Kidney (tissue), 14 donors: Measurements from ENCODE around the gene UNC93A. TPM values are rescaled to one million over a fixed set of nuclear protein-coding genes. Genes with fewer than 3 reads are reported as not detected.

Experiments
- DNase-seq, 5 donors: peaks; one replicate each; pipeline ENCODE4 v3.0.0-alpha.2; 2013 to 2020
- FAIRE-seq: peaks from 2 replicates; lab custom pipeline; 2012; peaks lifted over from hg19 to GRCh38; lab: Jason Lieb, UNC
- H3K27ac ChIP-seq, 2 donors: one replicate each; pipeline ENCODE4 v1.7.0; 2013; ENCODE audit warnings: low read depth in 2 of 2, low read length in 2 of 2, inconsistent platforms in 1 of 2
- H3K27me3 ChIP-seq: one replicate; pipeline ENCODE4 v1.7.1; 2013; ENCODE audit warnings: low read length, inconsistent platforms; ENCODE audit not compliant: control insufficient read depth, insufficient read depth
- H3K36me3 ChIP-seq, 3 donors: one replicate each; pipeline versions ENCODE4 v1.7.0 to v1.7.1; 2013; ENCODE audit warnings: low read length in 3 of 3, control low read depth in 1 of 3, inconsistent platforms in 1 of 3; ENCODE audit not compliant: insufficient read depth in 3 of 3, control insufficient read depth in 2 of 3
- H3K4me1 ChIP-seq, 3 donors: one replicate each; pipeline versions ENCODE4 v1.7.0 to v1.7.1; 2013; ENCODE audit warnings: low read length in 3 of 3, inconsistent platforms in 1 of 3, low read depth in 1 of 3; ENCODE audit not compliant: control insufficient read depth in 2 of 3, insufficient read depth in 2 of 3
- H3K4me3 ChIP-seq, 3 donors: one replicate each; pipeline versions ENCODE4 v1.7.0 to v1.8.1; 2013; ENCODE audit warnings: low read length in 3 of 3, control low read depth in 1 of 3, inconsistent platforms in 1 of 3
- H3K9ac ChIP-seq, 3 donors: one replicate each; pipeline versions ENCODE4 v1.7.0 to v1.7.1; 2013; ENCODE audit warnings: low read length in 3 of 3, control low read depth in 1 of 3, inconsistent platforms in 1 of 3
- H3K9me3 ChIP-seq, 3 donors: one replicate each; pipeline versions ENCODE4 v1.7.0 to v1.7.1; 2013; ENCODE audit warnings: low read length in 3 of 3, control low read depth in 1 of 3, inconsistent platforms in 1 of 3; ENCODE audit not compliant: control insufficient read depth in 2 of 3, insufficient read depth in 1 of 3
- CTCF ChIP-seq: IDR thresholded peaks from 3 replicates; pipeline ENCODE4 v1.5.1; 2012; ENCODE audit warnings: mild to moderate bottlenecking, moderate library complexity, borderline replicate concordance; ENCODE audit not compliant: insufficient read depth; ENCODE audit errors: extremely low read depth
- intact Hi-C: fragments of 100-400 bp; cut with DNase I; formaldehyde crosslinking; loops from one replicate; pipeline ENCODE4 v1.11.1; 2022
- polyA plus RNA-seq: library from polyadenylated mRNA; stranded (reverse); fragments of 350-450 nt; fragmentation: Illumina TruSeq; extraction: RNeasy Lipid Tissue Mini Kit (QIAGEN cat#74804); gene quantifications from one replicate; pipeline ENCODE4 v1.2.3, GENCODE V29; 2014; ENCODE audit warnings: low read depth, low replicate concordance; ENCODE audit not compliant: insufficient read depth
- total RNA-seq: library from RNA; stranded (reverse); fragmentation: NEBNext Ultra II Directional; extraction: Animal tissue kit (Norgen Biotek cat#: 25700); gene quantifications from one replicate; pipeline ENCODE4 v1.2.1, GENCODE V29; 2021
- donor health status: control.
- donor health status: control.
- donor health status: control.
- donor health status: control.
- donor health status: control.
- donor health status: DM: yes; HTN: yes; CAD: no.
- donor health status: Normal renal cell carcinoma (clear cell type).

Gene UNC93A
- total and polyA plus RNA-seq, 2 donors from 2014 or later, result 0.56 TPM; not detected in 1

DNA sequence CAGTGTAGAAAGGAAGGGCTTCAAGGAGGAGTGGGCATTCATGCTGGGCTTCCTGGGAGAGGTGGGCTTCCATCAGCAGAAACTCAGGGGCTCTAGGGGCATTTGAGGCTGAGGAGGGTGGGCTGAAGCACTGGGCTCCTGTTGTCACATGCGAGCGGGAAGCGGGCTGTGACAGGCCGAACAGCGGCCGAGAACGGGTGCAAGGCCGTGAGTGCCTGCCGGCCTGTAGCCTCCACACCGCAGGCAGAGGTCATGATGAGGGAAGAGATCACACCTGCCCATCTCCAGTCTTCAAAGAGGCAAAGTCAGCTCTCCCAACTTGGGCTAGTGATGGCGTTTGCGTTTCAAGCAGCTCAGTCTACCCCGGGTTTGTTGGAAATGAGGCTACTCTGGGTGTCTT is 34.7 kb downstream of the UNC93A start:
- intact Hi-C loops, result no loop called here
- DNase-seq (no peak), FAIRE-seq (no peak)
- H3K4me1 ChIP-seq, result no peaks in the 10 kb centered on the region
- H3K9ac ChIP-seq, result no peak overlapping the region
- no peaks in the 10 kb centered on the region for H3K9me3 ChIP-seq
- H3K4me3 ChIP-seq, result no peak overlapping the region
- H3K27me3 ChIP-seq, result no peaks in the 10 kb centered on the region
- TF ChIP-seq CTCF, result no peak
- H3K36me3 ChIP-seq, result no peaks in the 10 kb centered on the region
- no peak overlapping the region for H3K27ac ChIP-seq

- no peak overlapping the region for H3K27ac ChIP-seq
- H3K9ac ChIP-seq, result no peak overlapping the region
- H3K27me3 ChIP-seq, result no peaks in the 10 kb centered on the region
- DNase-seq (no peak), FAIRE-seq (no peak)
- H3K9me3 ChIP-seq, result no peaks in the 10 kb centered on the region
- intact Hi-C loops, result no loop called here
- no peak for TF ChIP-seq CTCF
- H3K4me1 ChIP-seq, result no peaks in the 10 kb centered on the region
- H3K36me3 ChIP-seq, result no peaks in the 10 kb centered on the region
- H3K4me3 ChIP-seq, result no peak overlapping the region
These were observed 36.3 kb downstream of the UNC93A start for GRCh38 chr6:167327391-167327790.

GRCh38 chr6:167328086-167328485 is 37.0 kb downstream of the UNC93A start:
- no peaks in the 10 kb centered on the region for H3K9me3 ChIP-seq
- intact Hi-C loops, result no loop called here
- no peak for TF ChIP-seq CTCF
- no peaks in the 10 kb centered on the region for H3K4me1 ChIP-seq
- H3K4me3 ChIP-seq, result no peak overlapping the region
- FAIRE-seq (no peak), DNase-seq (no peak)
- no peaks in the 10 kb centered on the region for H3K36me3 ChIP-seq
- H3K27me3 ChIP-seq, result no peaks in the 10 kb centered on the region
- H3K9ac ChIP-seq, result no peak overlapping the region
- no peak overlapping the region for H3K27ac ChIP-seq

DNA sequence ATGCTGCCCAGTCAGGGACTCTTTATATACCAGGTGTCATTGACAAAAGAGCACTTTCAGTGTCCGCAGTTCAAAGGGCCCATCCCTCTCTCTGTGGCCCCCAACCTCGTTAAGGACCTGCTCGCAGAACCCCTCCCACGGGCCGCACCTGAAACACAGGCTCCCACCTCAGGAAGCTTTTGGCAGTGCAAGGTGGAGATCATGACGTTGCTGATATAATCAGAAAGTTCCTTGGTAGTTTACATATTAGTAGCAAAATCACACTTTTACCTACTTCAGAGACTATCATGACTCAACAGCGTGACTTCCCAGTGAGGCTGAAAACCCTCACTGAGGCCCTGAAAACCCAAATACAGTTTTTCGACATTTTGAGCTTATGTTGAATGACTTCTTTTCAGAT is 37.9 kb downstream of the UNC93A start:
- H3K36me3 ChIP-seq, result no peaks in the 10 kb centered on the region
- no peak overlapping the region for H3K9ac ChIP-seq
- no peak overlapping the region for H3K4me3 ChIP-seq
- no peak overlapping the region for H3K27ac ChIP-seq
- H3K9me3 ChIP-seq, result no peaks in the 10 kb centered on the region
- FAIRE-seq (no peak), DNase-seq (no peak)
- TF ChIP-seq CTCF, result no peak
- H3K27me3 ChIP-seq, result no peaks in the 10 kb centered on the region
- H3K4me1 ChIP-seq, result no peaks in the 10 kb centered on the region
- intact Hi-C loops, result no loop called here
